Fibroblast of lung (primary cell): Measurements from ENCODE around the gene CALHM6.

Experiments used
- CTCF ChIP-seq, 2 donors: IDR thresholded peaks in 1 of 2; conservative IDR thresholded peaks in 1 of 2; 1 replicate in 1 of 2; 2 replicates in 1 of 2; pipeline ENCODE4 v1.5.1; 2011 to 2012; ENCODE audit warnings: low read length in 2 of 2, control low read depth in 1 of 2, inconsistent platforms in 1 of 2, low read depth in 1 of 2, mild to moderate bottlenecking in 1 of 2
- EZH2 ChIP-seq: IDR thresholded peaks from 2 replicates; pipeline ENCODE4 v1.5.1; 2012; ENCODE audit warnings: low read length, control low read depth, mild to moderate bottlenecking; ENCODE audit errors: missing control alignments

GRCh38 chr6:116468293-116468692 lies 7.1 kb downstream of the CALHM6 start:
- TF ChIP-seq CTCF (conservative IDR thresholded peaks at IDR 0.05 in 1 of 2, IDR thresholded peaks at IDR 0.05 in 1 of 2; ENCODE audit: low read depth in 1 of 2, low read length in 2 of 2) (no peak), EZH2 (no peak)
